Endodermal cell (in vitro differentiated cells): Measurements from ENCODE around the gene PGRMC2. TPM values are rescaled to one million over a fixed set of nuclear protein-coding genes. Genes with fewer than 3 reads are reported as not detected.

ENCODE experiments used
- DNase-seq: peaks from one replicate; pipeline ENCODE4 v3.0.0-alpha.2; 2017
- H3K27ac ChIP-seq: 2 replicates; pipeline ENCODE4 v1.5.1; 2013; ENCODE audit warnings: mild to moderate bottlenecking, low read depth, low read length, moderate library complexity
- H3K27me3 ChIP-seq: 2 replicates; pipeline ENCODE4 v1.6.1; 2013; ENCODE audit warnings: mild to moderate bottlenecking, low read length, moderate library complexity; ENCODE audit not compliant: insufficient read depth, control insufficient read depth, poor library complexity, severe bottlenecking
- H3K36me3 ChIP-seq: 2 replicates; pipeline ENCODE4 v1.7.0; 2013; ENCODE audit warnings: mild to moderate bottlenecking, low read length, moderate library complexity; ENCODE audit not compliant: control insufficient read depth, insufficient read depth
- H3K4me1 ChIP-seq: one replicate; pipeline ENCODE4 v1.7.0; 2013; ENCODE audit warnings: low read length; ENCODE audit not compliant: control insufficient read depth, insufficient read depth
- H3K4me3 ChIP-seq: 2 replicates; pipeline ENCODE4 v1.5.1; 2013; ENCODE audit warnings: mild to moderate bottlenecking, low read length, moderate library complexity
- H3K9ac ChIP-seq: 2 replicates; pipeline ENCODE4 v1.6.1; 2013; ENCODE audit warnings: mild to moderate bottlenecking, low read length, moderate library complexity; ENCODE audit not compliant: poor library complexity, severe bottlenecking; ENCODE audit errors: extremely low read depth
- H3K9me3 ChIP-seq: 2 replicates; pipeline ENCODE4 v1.6.1; 2013; ENCODE audit warnings: mild to moderate bottlenecking, low read length, moderate library complexity; ENCODE audit not compliant: control insufficient read depth
- H3K27ac Mint-ChIP-seq: 2 replicates; pipeline ENCODE4 v1.8.0; 2020; ENCODE audit warnings: mixed read lengths
- H3K27me3 Mint-ChIP-seq: 2 replicates; pipeline ENCODE4 v1.8.0; 2021; ENCODE audit warnings: mild to moderate bottlenecking, mixed read lengths; ENCODE audit not compliant: insufficient read depth
- H3K36me3 Mint-ChIP-seq: 2 replicates; pipeline ENCODE4 v1.8.0; 2020; ENCODE audit warnings: low read depth, mixed read lengths
- H3K4me1 Mint-ChIP-seq: 2 replicates; pipeline ENCODE4 v1.8.0; 2020; ENCODE audit warnings: mixed read lengths
- H3K4me3 Mint-ChIP-seq: 2 replicates; pipeline ENCODE4 v1.8.0; 2020; ENCODE audit warnings: mild to moderate bottlenecking, moderate library complexity, mixed read lengths
- H3K9me3 Mint-ChIP-seq: 2 replicates; pipeline ENCODE4 v1.8.0; 2020; ENCODE audit warnings: mild to moderate bottlenecking, mixed read lengths
- CTCF ChIP-seq: fragments of 200-600 bp; sonication (generic); conservative IDR thresholded peaks from 2 replicates; pipeline ENCODE4 v1.5.0; 2021; ENCODE audit warnings: antibody characterized with exemption, mild to moderate bottlenecking
- WGBS, 2 experiments: methylation state at CpG; one replicate each; pipeline versions ENCODE4 v1.1.5 to v1.1.7; 2013; ENCODE audit warnings: missing lambda C conversion rate in 2 of 2, mixed read lengths in 1 of 2; ENCODE audit not compliant: insufficient coverage in 1 of 2, insufficient read length in 1 of 2; 5-methylcytosine and 5-hydroxymethylcytosine counted together
- total RNA-seq, 2 donors: library from RNA; stranded (reverse); fragmentation: NEBNext Ultra II Directional in 1 of 2; extraction: Animal tissue kit (Norgen Biotek cat#: 25700) in 1 of 2; gene quantifications; 2 replicates in 1 of 2; 3 replicates in 1 of 2; pipeline ENCODE4 v1.2.1, GENCODE V29; 2021

PGRMC2 gene
- total RNA-seq, 2 donors from 2014 or later: 57.0 to 68.5 TPM

- H3K36me3 Mint-ChIP-seq: no peaks in the 10 kb centered on the region
- Histone ChIP-seq H3K27me3 (no peaks in the 10 kb centered on the region), H3K4me3 (no peak overlapping the region), H3K27ac (no peak overlapping the region), H3K36me3 (no peaks in the 10 kb centered on the region), H3K4me1 (no peaks in the 10 kb centered on the region), H3K9ac (no peak overlapping the region), H3K9me3 (no peaks in the 10 kb centered on the region)
- H3K27ac Mint-ChIP-seq: no peak overlapping the region
- H3K27me3 Mint-ChIP-seq: no peaks in the 10 kb centered on the region
- no peaks in the 10 kb centered on the region for H3K9me3 Mint-ChIP-seq
- 91 to 95% methylated on average over 5 to 6 of the region's 6 CpGs for WGBS, 2 experiments
- TF ChIP-seq CTCF: no peak
- DNase-seq: no peak
- H3K4me3 Mint-ChIP-seq: no peak overlapping the region
- H3K4me1 Mint-ChIP-seq: no peaks in the 10 kb centered on the region
These were observed 45.9 kb upstream of the PGRMC2 start for GRCh38 chr4:128333309-128334018.

DNA sequence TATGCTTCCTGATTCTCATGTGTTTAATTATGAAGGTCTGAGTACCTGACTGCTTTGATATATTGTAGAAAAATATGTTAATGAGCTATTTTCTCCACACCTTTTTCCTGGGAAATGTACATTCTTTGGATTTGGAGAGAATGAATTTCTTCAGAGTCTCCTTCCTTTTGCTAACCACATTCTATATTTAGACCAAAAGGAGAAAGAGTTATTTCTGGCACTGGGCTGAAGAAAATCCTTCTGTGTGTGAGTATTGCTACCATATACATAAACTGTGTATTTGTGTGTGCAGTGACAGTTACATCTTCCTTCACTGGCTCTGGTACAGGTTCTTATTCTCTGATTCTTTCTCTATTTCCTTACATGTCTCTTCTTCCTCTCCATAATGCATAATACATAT lies 44.5 kb upstream of the PGRMC2 start:
- no peaks in the 10 kb centered on the region for H3K27me3 Mint-ChIP-seq
- H3K27ac Mint-ChIP-seq: no peak overlapping the region
- Histone ChIP-seq H3K36me3 (no peaks in the 10 kb centered on the region), H3K27me3 (no peaks in the 10 kb centered on the region), H3K27ac (no peak overlapping the region), H3K9ac (no peak overlapping the region), H3K4me3 (no peak overlapping the region), H3K4me1 (peaks cover 6% of the 10 kb centered on the region), H3K9me3 (no peaks in the 10 kb centered on the region)
- peaks cover 11% of the 10 kb centered on the region for H3K4me1 Mint-ChIP-seq
- no peak overlapping the region for H3K4me3 Mint-ChIP-seq
- TF ChIP-seq CTCF: no peak
- DNase-seq: no peak
- no peaks in the 10 kb centered on the region for H3K36me3 Mint-ChIP-seq
- no peaks in the 10 kb centered on the region for H3K9me3 Mint-ChIP-seq

DNA sequence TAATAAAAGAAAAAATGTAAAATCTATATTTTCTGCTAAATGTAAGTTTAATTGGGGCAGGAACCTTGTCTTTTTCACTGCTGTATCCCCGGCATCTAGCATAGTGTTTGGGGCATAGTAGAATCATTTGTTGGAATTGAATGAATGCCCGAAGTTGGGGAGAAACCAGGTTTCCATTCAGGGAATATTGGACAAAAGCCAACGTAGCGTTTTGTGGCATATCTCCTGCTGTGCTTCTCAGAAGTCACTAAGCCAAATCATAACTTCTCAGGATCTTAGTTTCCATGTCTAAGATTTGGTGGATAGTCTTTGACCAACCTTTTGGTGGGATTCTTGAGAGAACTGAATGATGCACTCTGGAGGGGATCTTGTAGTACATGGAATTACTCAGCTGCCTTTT lies 42.0 kb upstream of the PGRMC2 start:
- Histone ChIP-seq H3K27me3 (no peaks in the 10 kb centered on the region), H3K9ac (no peak overlapping the region), H3K27ac (no peak overlapping the region), H3K9me3 (no peaks in the 10 kb centered on the region), H3K36me3 (no peaks in the 10 kb centered on the region), H3K4me1 (peaks cover 6% of the 10 kb centered on the region), H3K4me3 (no peak overlapping the region)
- WGBS, 2 experiments: 92 to 100% methylated on average over 3 to 4 of the region's 4 CpGs
- H3K9me3 Mint-ChIP-seq: no peaks in the 10 kb centered on the region
- TF ChIP-seq CTCF: no peak
- no peaks in the 10 kb centered on the region for H3K36me3 Mint-ChIP-seq
- H3K4me3 Mint-ChIP-seq: no peak overlapping the region
- peaks cover 13% of the 10 kb centered on the region for H3K4me1 Mint-ChIP-seq
- H3K27me3 Mint-ChIP-seq: no peaks in the 10 kb centered on the region
- DNase-seq: no peak
- H3K27ac Mint-ChIP-seq: no peak overlapping the region
